Neural progenitor cell (in vitro differentiated cells): ENCODE results near the gene TSPAN14. TPM values are rescaled to one million over a fixed set of nuclear protein-coding genes. Genes with fewer than 3 reads are reported as not detected.
A peak's percentile ranks its signal among the peaks of the same experiment; 100 is the strongest.

ENCODE experiments used
- DNase-seq: peaks from one replicate; pipeline ENCODE4 v3.0.0-alpha.2; 2016; ENCODE audit warnings: low spot score
- H2AFZ ChIP-seq: fragments of 200-600 bp; sonication (generic); replicated peaks from 2 replicates; pipeline ENCODE4 v1.6.1; 2016; ENCODE audit warnings: antibody characterized with exemption
- H3F3A ChIP-seq: fragments of 200-600 bp; sonication (generic); 2 replicates; pipeline ENCODE4 v1.6.1; 2016; ENCODE audit warnings: antibody characterized with exemption, low read depth
- H3K27ac ChIP-seq: fragments of 200-600 bp; sonication (generic); 2 replicates; pipeline ENCODE4 v1.5.1; 2016; ENCODE audit warnings: mild to moderate bottlenecking
- H3K27me3 ChIP-seq: fragments of 200-600 bp; sonication (generic); 2 replicates; pipeline ENCODE4 v1.6.1; 2016; ENCODE audit warnings: mild to moderate bottlenecking, moderate library complexity
- H3K36me3 ChIP-seq: fragments of 200-600 bp; sonication (generic); 2 replicates; pipeline ENCODE4 v1.5.1; 2016
- H3K4me1 ChIP-seq: fragments of 200-600 bp; sonication (generic); 2 replicates; pipeline ENCODE4 v1.6.1; 2016; ENCODE audit warnings: mixed run types
- H3K4me2 ChIP-seq: fragments of 200-600 bp; sonication (generic); 2 replicates; pipeline ENCODE4 v1.6.1; 2016
- H3K4me3 ChIP-seq: fragments of 200-600 bp; sonication (generic); 2 replicates; pipeline ENCODE4 v1.5.1; 2016
- H3K79me2 ChIP-seq: fragments of 200-600 bp; sonication (generic); 2 replicates; pipeline ENCODE4 v1.6.1; 2016; ENCODE audit warnings: low read depth
- H3K9ac ChIP-seq: fragments of 200-600 bp; sonication (generic); 2 replicates; pipeline ENCODE4 v1.6.1; 2016
- H3K9me3 ChIP-seq: fragments of 200-600 bp; sonication (generic); 2 replicates; pipeline ENCODE4 v1.5.1; 2016; ENCODE audit warnings: low read depth
- H4K20me1 ChIP-seq: fragments of 200-600 bp; sonication (generic); 2 replicates; pipeline ENCODE4 v1.6.1; 2016; ENCODE audit warnings: low read depth
- H3K27ac Mint-ChIP-seq: 3 replicates; pipeline ENCODE4 v1.8.0; 2021; ENCODE audit warnings: mixed read lengths
- H3K27me3 Mint-ChIP-seq: 2 replicates; pipeline ENCODE4 v1.8.0; 2022; ENCODE audit warnings: low read depth, mild to moderate bottlenecking, inconsistent platforms, moderate library complexity, mixed read lengths; ENCODE audit not compliant: insufficient read depth
- H3K36me3 Mint-ChIP-seq: 3 replicates; pipeline ENCODE4 v1.8.0; 2021; ENCODE audit warnings: mixed read lengths
- H3K4me1 Mint-ChIP-seq: 3 replicates; pipeline ENCODE4 v1.8.0; 2021; ENCODE audit warnings: mixed read lengths
- H3K4me3 Mint-ChIP-seq: 3 replicates; pipeline ENCODE4 v1.8.0; 2021; ENCODE audit warnings: mild to moderate bottlenecking, moderate library complexity, mixed read lengths
- H3K9me3 Mint-ChIP-seq: 3 replicates; pipeline ENCODE4 v1.8.0; 2020; ENCODE audit warnings: mixed read lengths
- CTCF ChIP-seq: fragments of 200-600 bp; sonication (generic); IDR thresholded peaks from 2 replicates; pipeline ENCODE4 v1.5.1; 2017; ENCODE audit warnings: antibody characterized with exemption, mild to moderate bottlenecking
- EZH2 ChIP-seq: fragments of 200-600 bp; sonication (generic); IDR thresholded peaks from 2 replicates; pipeline ENCODE4 v1.6.1; 2017; ENCODE audit warnings: antibody characterized with exemption, mild to moderate bottlenecking, moderate library complexity
- EZH2phosphoT487 ChIP-seq: fragments of 200-600 bp; sonication (generic); IDR thresholded peaks from 2 replicates; pipeline ENCODE4 v1.6.1; 2017; ENCODE audit warnings: antibody characterized with exemption
- total RNA-seq: library from RNA; depleted of rRNA; stranded (reverse); fragments of >200 nt; gene quantifications from 2 replicates; pipeline ENCODE4 v1.2.3, GENCODE V29; 2015; ENCODE audit warnings: low replicate concordance

Gene TSPAN14
- total RNA-seq, 1 donor from 2014 or later: 32.7 TPM

GRCh38 chr10:80497187-80498077 is 43.3 kb downstream of the TSPAN14 start:
- Mint-ChIP-seq H3K4me1 (peaks cover 67% of the 10 kb centered on the region), H3K9me3 (peaks cover 18% of the 10 kb centered on the region), H3K27me3 (peaks cover 2% of the 10 kb centered on the region), H3K36me3 (peaks cover 51% of the 10 kb centered on the region), H3K27ac (no peak overlapping the region), H3K4me3 (no peak overlapping the region)
- H3K79me2 ChIP-seq: peaks cover 91% of the 10 kb centered on the region
- peaks cover 27% of the 10 kb centered on the region for H3K4me1 ChIP-seq
- H3K27ac ChIP-seq: no peak overlapping the region
- DNase-seq: no peak
- H3K27me3 ChIP-seq: no peaks in the 10 kb centered on the region
- TF ChIP-seq EZH2phosphoT487 (no peak), EZH2 (no peak), CTCF (no peak)
- H3K9me3 ChIP-seq: no peaks in the 10 kb centered on the region
- no peak overlapping the region for H3K4me3 ChIP-seq
- H3K9ac ChIP-seq: no peak overlapping the region
- peaks cover 73% of the 10 kb centered on the region for H4K20me1 ChIP-seq
- no peak overlapping the region for H2AFZ ChIP-seq
- peaks cover 8% of the 10 kb centered on the region for H3F3A ChIP-seq
- H3K4me2 ChIP-seq: no peak overlapping the region
- no peaks in the 10 kb centered on the region for H3K36me3 ChIP-seq

- H3K9ac ChIP-seq: no peak overlapping the region
- no peak overlapping the region for H2AFZ ChIP-seq
- DNase-seq: no peak
- no peak overlapping the region for H3K4me3 ChIP-seq
- peaks cover 32% of the 10 kb centered on the region for H3K4me1 ChIP-seq
- TF ChIP-seq EZH2 (no peak), CTCF (no peak), EZH2phosphoT487 (no peak)
- Mint-ChIP-seq H3K4me1 (peaks cover 73% of the 10 kb centered on the region), H3K27ac (peak overlapping the region; percentile 91), H3K9me3 (peaks cover 18% of the 10 kb centered on the region), H3K36me3 (peaks cover 48% of the 10 kb centered on the region), H3K4me3 (no peak overlapping the region), H3K27me3 (peaks cover 4% of the 10 kb centered on the region)
- H3K79me2 ChIP-seq: peaks cover 90% of the 10 kb centered on the region
- no peak overlapping the region for H3K27ac ChIP-seq
- no peak overlapping the region for H3K4me2 ChIP-seq
- H3K27me3 ChIP-seq: no peaks in the 10 kb centered on the region
- H4K20me1 ChIP-seq: peaks cover 77% of the 10 kb centered on the region
- H3F3A ChIP-seq: peaks cover 9% of the 10 kb centered on the region
- H3K9me3 ChIP-seq: no peaks in the 10 kb centered on the region
- no peaks in the 10 kb centered on the region for H3K36me3 ChIP-seq
Observed at GRCh38 chr10:80498078-80498832, 44.1 kb downstream of the TSPAN14 start.

GRCh38 chr10:80498833-80499741 is 45.0 kb downstream of the TSPAN14 start:
- H3K36me3 Mint-ChIP-seq: peaks cover 44% of the 10 kb centered on the region
- H3K9ac ChIP-seq: no peak overlapping the region
- H3K27ac ChIP-seq: no peak overlapping the region
- no peak overlapping the region for H2AFZ ChIP-seq
- H3K4me3 Mint-ChIP-seq: peak overlapping the region; percentile 21
- H3K27me3 Mint-ChIP-seq: peaks cover 4% of the 10 kb centered on the region
- DNase-seq: no peak
- peaks cover 16% of the 10 kb centered on the region for H3F3A ChIP-seq
- H3K27me3 ChIP-seq: no peaks in the 10 kb centered on the region
- H4K20me1 ChIP-seq: peaks cover 77% of the 10 kb centered on the region
- peaks cover 86% of the 10 kb centered on the region for H3K79me2 ChIP-seq
- H3K27ac Mint-ChIP-seq: peak overlapping the region; percentile 91
- H3K36me3 ChIP-seq: no peaks in the 10 kb centered on the region
- H3K4me2 ChIP-seq: no peak overlapping the region
- H3K4me1 Mint-ChIP-seq: peaks cover 75% of the 10 kb centered on the region
- no peaks in the 10 kb centered on the region for H3K9me3 ChIP-seq
- no peak overlapping the region for H3K4me3 ChIP-seq
- TF ChIP-seq CTCF: no peak
- peaks cover 40% of the 10 kb centered on the region for H3K4me1 ChIP-seq
- H3K9me3 Mint-ChIP-seq: peaks cover 18% of the 10 kb centered on the region
